Neural crest cell (in vitro differentiated cells): Measurements from ENCODE around the gene GPHA2. TPM values are rescaled to one million over a fixed set of nuclear protein-coding genes. Genes with fewer than 3 reads are reported as not detected.

Experiments
- DNase-seq: peaks from one replicate; pipeline ENCODE4 v3.0.0; 2021; ENCODE audit warnings: low read depth, mixed read lengths, low spot score
- H3K27ac Mint-ChIP-seq: one replicate; pipeline ENCODE4 v1.8.0; 2021; ENCODE audit warnings: mild to moderate bottlenecking, mixed read lengths; ENCODE audit not compliant: unreplicated experiment
- H3K27me3 Mint-ChIP-seq: 2 replicates; pipeline ENCODE4 v1.8.0; 2021; ENCODE audit warnings: low read depth, mild to moderate bottlenecking, mixed read lengths
- H3K36me3 Mint-ChIP-seq: 2 replicates; pipeline ENCODE4 v1.8.0; 2021; ENCODE audit warnings: low read depth, mild to moderate bottlenecking, mixed read lengths
- H3K4me1 Mint-ChIP-seq: 2 replicates; pipeline ENCODE4 v1.8.0; 2021; ENCODE audit warnings: mixed read lengths
- H3K4me3 Mint-ChIP-seq: one replicate; pipeline ENCODE4 v1.8.0; 2021; ENCODE audit warnings: mild to moderate bottlenecking, mixed read lengths
- H3K9me3 Mint-ChIP-seq: 2 replicates; pipeline ENCODE4 v1.8.0; 2021; ENCODE audit warnings: mixed read lengths
- total RNA-seq: library from RNA; stranded (reverse); gene quantifications from 2 replicates; pipeline ENCODE4 v1.2.1, GENCODE V29; 2021
- TF ChIP-seq, protein P1 (sequence below): fragments of 200-600 bp; sonication (generic); conservative IDR thresholded peaks from 2 replicates; pipeline ENCODE4 v1.5.0; 2021; ENCODE audit warnings: antibody characterized with exemption, mild to moderate bottlenecking

GPHA2 gene
- total RNA-seq, 1 donor from 2014 or later = not detected

GRCh38 chr11:64890522-64890939 lies 45.2 kb downstream of the GPHA2 start:
- Mint-ChIP-seq H3K27me3 (no peaks in the 10 kb centered on the region), H3K4me3 (no peak overlapping the region), H3K27ac (no peak overlapping the region), H3K36me3 (no peaks in the 10 kb centered on the region), H3K9me3 (no peaks in the 10 kb centered on the region), H3K4me1 (peaks cover 14% of the 10 kb centered on the region)
- DNase-seq = no peak
- TF ChIP-seq, protein P1, sequence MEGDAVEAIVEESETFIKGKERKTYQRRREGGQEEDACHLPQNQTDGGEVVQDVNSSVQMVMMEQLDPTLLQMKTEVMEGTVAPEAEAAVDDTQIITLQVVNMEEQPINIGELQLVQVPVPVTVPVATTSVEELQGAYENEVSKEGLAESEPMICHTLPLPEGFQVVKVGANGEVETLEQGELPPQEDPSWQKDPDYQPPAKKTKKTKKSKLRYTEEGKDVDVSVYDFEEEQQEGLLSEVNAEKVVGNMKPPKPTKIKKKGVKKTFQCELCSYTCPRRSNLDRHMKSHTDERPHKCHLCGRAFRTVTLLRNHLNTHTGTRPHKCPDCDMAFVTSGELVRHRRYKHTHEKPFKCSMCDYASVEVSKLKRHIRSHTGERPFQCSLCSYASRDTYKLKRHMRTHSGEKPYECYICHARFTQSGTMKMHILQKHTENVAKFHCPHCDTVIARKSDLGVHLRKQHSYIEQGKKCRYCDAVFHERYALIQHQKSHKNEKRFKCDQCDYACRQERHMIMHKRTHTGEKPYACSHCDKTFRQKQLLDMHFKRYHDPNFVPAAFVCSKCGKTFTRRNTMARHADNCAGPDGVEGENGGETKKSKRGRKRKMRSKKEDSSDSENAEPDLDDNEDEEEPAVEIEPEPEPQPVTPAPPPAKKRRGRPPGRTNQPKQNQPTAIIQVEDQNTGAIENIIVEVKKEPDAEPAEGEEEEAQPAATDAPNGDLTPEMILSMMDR = no peak

DNA sequence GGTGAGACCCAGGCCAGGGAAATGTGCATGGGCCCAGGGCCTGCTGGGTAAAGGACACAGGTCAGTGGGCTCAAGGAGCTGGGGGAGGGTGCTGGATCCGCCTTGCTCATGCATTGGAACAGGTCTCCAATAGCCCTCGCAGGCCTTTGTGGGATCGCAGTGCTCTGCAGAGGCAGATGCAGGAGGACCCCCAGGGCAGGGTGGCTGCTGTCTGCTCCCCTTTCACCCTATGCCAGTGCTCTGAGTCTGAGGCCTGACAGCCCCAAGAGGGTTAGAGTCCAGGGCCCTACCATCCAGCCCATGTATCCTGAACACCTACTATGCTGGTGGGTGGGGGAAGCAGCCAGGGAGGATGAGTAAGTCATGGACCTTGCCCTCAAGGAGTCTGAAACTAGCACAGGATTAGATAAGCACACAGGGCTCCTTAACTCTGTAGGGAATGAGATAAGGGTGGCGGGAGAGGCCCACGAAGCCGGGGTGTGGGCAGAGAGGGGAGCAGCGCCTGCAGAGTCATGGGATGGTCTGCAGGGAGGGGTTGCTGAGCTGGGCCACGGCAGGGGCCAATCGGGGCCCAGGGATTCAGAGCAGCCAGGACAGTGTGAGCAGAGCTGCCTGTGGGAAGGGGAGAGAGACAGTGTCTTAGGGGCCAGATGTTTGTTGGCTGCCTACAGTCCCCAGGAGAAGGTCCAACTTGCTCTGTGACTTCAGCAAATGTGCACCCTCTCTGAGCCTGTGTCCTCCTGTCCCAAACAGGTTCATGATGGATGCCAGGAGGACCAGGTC lies 46.8 kb downstream of the GPHA2 start:
- Mint-ChIP-seq H3K4me1 (peaks cover 15% of the 10 kb centered on the region), H3K4me3 (no peak overlapping the region), H3K9me3 (no peaks in the 10 kb centered on the region), H3K27me3 (no peaks in the 10 kb centered on the region), H3K36me3 (no peaks in the 10 kb centered on the region), H3K27ac (peak overlapping the region; percentile 19)
- DNase-seq = no peak
- TF ChIP-seq, protein P1 = no peak

DNA sequence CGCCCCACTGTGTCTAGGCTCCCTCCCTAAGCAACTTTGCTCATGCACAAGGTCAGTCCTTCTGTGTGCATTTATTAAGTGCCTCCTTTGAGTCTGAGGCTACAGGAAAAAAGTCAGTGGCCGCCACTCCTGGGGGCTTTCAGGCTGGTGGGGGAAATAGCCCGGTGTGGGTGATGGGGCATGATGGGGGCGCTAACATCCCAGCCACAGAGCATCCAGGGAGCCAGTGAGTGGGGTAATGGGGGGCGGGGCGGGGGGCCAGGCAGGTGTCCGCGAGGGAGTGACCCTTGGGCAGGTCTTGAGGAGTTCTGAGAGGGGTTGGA lies 47.3 kb downstream of the GPHA2 start:
- no peaks in the 10 kb centered on the region for H3K9me3 Mint-ChIP-seq
- TF ChIP-seq, protein P1 = no peak
- peaks cover 15% of the 10 kb centered on the region for H3K4me1 Mint-ChIP-seq
- DNase-seq = no peak
- H3K27ac Mint-ChIP-seq = peak overlapping the region; percentile 12
- peak overlapping the region; percentile 62 for H3K4me3 Mint-ChIP-seq
- H3K27me3 Mint-ChIP-seq = no peaks in the 10 kb centered on the region
- no peaks in the 10 kb centered on the region for H3K36me3 Mint-ChIP-seq

DNA sequence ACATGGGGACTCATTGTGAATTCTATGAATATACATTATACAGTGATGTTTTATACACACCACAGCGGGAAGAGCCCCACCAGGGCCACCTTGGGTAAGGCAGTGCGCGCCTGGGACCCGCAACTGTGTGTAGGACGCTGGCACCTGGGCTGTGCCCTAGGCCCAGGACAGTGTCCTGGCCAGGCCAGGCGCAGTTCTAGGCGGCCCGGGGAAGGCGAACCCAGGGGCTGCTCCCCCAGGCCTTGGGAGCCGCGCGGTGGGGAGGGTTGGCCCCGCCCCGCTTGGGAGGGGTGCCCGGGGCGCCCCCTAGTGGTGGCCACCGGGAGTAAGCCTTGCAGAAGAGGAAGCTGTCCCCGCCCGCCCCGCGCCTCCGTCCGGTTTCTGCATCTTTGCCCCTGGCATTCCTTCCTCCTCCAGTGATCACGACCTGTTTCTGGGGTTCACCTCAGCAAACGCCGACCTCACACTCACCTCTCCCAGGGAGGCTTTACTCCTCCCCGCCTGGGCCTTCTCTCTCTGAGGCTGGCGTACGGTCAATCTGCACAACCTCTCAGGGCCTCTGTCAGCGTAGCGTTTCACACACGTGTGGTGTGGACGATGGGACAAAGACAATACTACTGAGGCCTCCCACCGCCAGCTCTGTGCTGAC lies 47.8 kb downstream of the GPHA2 start:
- Mint-ChIP-seq H3K9me3 (no peaks in the 10 kb centered on the region), H3K4me1 (peaks cover 15% of the 10 kb centered on the region), H3K27me3 (no peaks in the 10 kb centered on the region), H3K36me3 (no peaks in the 10 kb centered on the region), H3K4me3 (peak overlapping the region; percentile 62), H3K27ac (peak overlapping the region; percentile 90)
- DNase-seq = peak; percentile 80
- TF ChIP-seq, protein P1 = peak; percentile 99

- peaks cover 15% of the 10 kb centered on the region for H3K4me1 Mint-ChIP-seq
- no peaks in the 10 kb centered on the region for H3K36me3 Mint-ChIP-seq
- H3K27me3 Mint-ChIP-seq = no peaks in the 10 kb centered on the region
- DNase-seq = no peak
- TF ChIP-seq, protein P1 = no peak
- no peak overlapping the region for H3K4me3 Mint-ChIP-seq
- H3K27ac Mint-ChIP-seq = no peak overlapping the region
- H3K9me3 Mint-ChIP-seq = no peaks in the 10 kb centered on the region
Measured at GRCh38 chr11:64887234-64887756, 48.4 kb downstream of the GPHA2 start.
